Effector memory CD4-positive, alpha-beta T cell (primary cell): ENCODE results near the gene PRKCQ.
"Not testable (repeated sequence)": the region's sequence is repeated elsewhere in the genome, so short reads cannot be mapped to it uniquely, and the experiment has no call there.

Experiments
- DNase-seq, 3 donors: peaks; one replicate each; pipeline ENCODE4 v3.0.0-alpha.2; 2020
- H3K27ac ChIP-seq: 2 replicates; pipeline ENCODE4 v1.7.0; 2013; ENCODE audit warnings: mild to moderate bottlenecking, low read length, moderate library complexity; ENCODE audit not compliant: insufficient read depth, poor library complexity, severe bottlenecking
- H3K27me3 ChIP-seq: replicated peaks from 2 replicates; pipeline ENCODE4 v1.7.0; 2013; ENCODE audit warnings: mild to moderate bottlenecking, low read length; ENCODE audit not compliant: insufficient read depth, control insufficient read depth, poor library complexity, severe bottlenecking
- H3K36me3 ChIP-seq: 2 replicates; pipeline ENCODE4 v1.7.0; 2013; ENCODE audit warnings: mild to moderate bottlenecking, low read length, moderate library complexity; ENCODE audit not compliant: control insufficient read depth, insufficient read depth
- H3K4me1 ChIP-seq: 2 replicates; pipeline ENCODE4 v1.7.0; 2013; ENCODE audit warnings: low read length, mild to moderate bottlenecking; ENCODE audit not compliant: control insufficient read depth, insufficient read depth, poor library complexity, severe bottlenecking
- H3K4me3 ChIP-seq: 2 replicates; pipeline ENCODE4 v1.7.0; 2013; ENCODE audit warnings: low read length, low read depth, mild to moderate bottlenecking; ENCODE audit not compliant: insufficient read depth, poor library complexity, severe bottlenecking
- H3K9me3 ChIP-seq: 2 replicates; pipeline ENCODE4 v1.7.0; 2013; ENCODE audit warnings: mild to moderate bottlenecking, low read length, moderate library complexity; ENCODE audit not compliant: control insufficient read depth

The PRKCQ gene

DNA sequence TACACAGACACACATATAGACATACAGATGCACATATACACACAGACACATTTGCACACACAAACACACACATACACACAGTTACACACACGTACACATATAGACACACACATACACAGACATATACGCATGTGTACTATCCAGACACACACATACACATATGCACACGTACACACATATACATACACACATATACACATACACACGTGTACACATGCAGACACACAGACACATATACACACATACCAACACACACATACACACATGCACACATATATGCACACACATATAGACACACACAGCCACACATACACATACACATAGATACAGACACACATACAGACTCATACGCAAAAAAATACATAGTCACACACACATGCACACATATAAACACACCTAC is 193.1 kb downstream of the PRKCQ start:
- no peak for DNase-seq
- no peaks in the 10 kb centered on the region for H3K36me3 ChIP-seq
- H3K9me3 ChIP-seq, result peaks cover 5% of the 10 kb centered on the region
- no peaks in the 10 kb centered on the region for H3K4me1 ChIP-seq
- H3K4me3 ChIP-seq, result no peak overlapping the region
- no peak overlapping the region for H3K27ac ChIP-seq
- no peaks in the 10 kb centered on the region for H3K27me3 ChIP-seq

DNA sequence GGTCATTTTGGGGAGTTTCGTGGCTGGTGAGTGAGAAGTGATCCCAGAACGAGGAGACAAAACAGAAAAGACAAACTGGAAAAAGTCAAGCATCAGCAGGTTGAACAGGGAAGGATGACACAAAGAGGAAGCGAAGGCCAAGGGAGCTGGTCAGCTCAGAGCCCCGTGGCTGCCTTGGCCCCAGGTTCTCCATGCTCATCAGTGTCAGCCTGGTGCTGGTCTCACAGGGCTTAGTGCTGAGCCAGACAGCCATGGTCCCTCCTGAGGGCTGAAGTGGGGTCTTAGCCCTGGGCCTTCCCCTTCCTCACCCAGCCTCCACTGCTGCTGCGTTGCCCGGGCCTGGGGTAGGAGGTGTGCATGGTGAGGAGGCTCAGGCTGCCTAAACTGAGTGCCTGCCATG is 193.7 kb downstream of the PRKCQ start:
- H3K4me1 ChIP-seq, result no peaks in the 10 kb centered on the region
- peaks cover 5% of the 10 kb centered on the region for H3K9me3 ChIP-seq
- H3K27ac ChIP-seq, result no peak overlapping the region
- H3K4me3 ChIP-seq, result no peak overlapping the region
- H3K36me3 ChIP-seq, result no peaks in the 10 kb centered on the region
- no peaks in the 10 kb centered on the region for H3K27me3 ChIP-seq
- no peak for DNase-seq

DNA sequence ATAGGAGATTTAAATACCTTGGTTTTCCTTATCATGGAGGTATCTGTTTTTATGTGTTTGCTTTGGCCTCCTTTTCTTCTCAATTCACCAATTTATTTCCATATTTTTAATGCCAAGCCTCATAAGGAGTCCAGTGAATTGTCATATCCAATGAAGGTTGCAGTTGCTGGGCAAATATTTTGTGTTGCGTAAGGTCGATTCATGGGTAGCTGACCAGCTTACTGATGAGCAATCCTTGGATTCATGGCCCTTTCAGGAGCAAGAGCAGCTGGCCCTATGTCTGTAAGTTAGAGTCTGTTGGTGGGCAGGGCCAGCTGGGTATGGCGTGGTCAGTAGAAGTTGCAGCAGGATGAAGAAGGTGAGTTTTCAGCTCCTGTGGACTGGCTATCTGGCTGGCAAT is 194.4 kb downstream of the PRKCQ start:
- DNase-seq, result no peak
- Histone ChIP-seq H3K27ac (no peak overlapping the region), H3K4me3 (no peak overlapping the region), H3K9me3 (peaks cover 5% of the 10 kb centered on the region), H3K4me1 (no peaks in the 10 kb centered on the region), H3K27me3 (no peaks in the 10 kb centered on the region), H3K36me3 (no peaks in the 10 kb centered on the region)

DNA sequence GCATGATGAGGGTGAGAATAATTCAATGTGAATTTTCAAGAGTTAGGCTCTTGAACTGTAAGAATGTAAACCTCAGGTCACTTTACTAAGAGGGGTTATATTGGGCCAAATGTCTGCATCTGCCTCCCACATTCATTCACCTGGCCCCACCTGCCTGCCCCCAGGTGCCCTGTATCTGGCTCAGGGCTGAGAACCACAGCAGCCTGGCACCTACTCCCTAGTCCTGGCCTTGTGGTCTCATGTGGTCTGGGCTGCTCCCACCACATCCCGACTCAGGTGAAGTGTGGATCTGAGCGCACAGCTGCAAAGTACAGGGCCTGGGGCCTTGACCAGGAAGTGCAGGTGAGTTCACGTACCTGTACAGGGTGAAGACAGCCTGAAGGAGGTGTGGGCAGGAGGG is 195.2 kb downstream of the PRKCQ start:
- Histone ChIP-seq H3K9me3 (no peaks in the 10 kb centered on the region), H3K4me3 (no peak overlapping the region), H3K27me3 (no peaks in the 10 kb centered on the region), H3K4me1 (no peaks in the 10 kb centered on the region), H3K27ac (no peak overlapping the region), H3K36me3 (no peaks in the 10 kb centered on the region)
- DNase-seq, result no peak

DNA sequence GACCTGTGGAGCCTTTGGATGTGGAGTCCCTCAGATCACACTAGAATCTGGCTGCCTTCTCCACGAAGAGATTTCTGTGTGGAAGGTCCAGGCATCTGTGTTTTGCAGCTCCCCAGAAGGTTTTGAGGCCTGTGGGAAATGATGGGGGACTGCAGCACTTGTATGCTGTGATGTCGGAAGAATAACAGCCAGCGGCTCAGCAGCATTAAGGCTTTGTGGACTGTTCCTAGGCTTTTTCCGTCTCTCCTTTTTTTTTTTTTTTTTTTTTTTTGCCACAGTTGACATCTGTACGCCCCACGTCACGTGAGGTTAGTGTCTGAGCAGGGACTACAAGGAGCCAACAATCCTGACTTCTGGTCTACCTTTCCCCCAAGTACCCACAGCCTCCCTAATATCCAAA is 196.0 kb downstream of the PRKCQ start:
- no peaks in the 10 kb centered on the region for H3K36me3 ChIP-seq
- H3K27ac ChIP-seq, result no peak overlapping the region
- DNase-seq, result no peak
- no peak overlapping the region for H3K4me3 ChIP-seq
- no peaks in the 10 kb centered on the region for H3K9me3 ChIP-seq
- no peaks in the 10 kb centered on the region for H3K4me1 ChIP-seq
- H3K27me3 ChIP-seq, result no peaks in the 10 kb centered on the region

DNA sequence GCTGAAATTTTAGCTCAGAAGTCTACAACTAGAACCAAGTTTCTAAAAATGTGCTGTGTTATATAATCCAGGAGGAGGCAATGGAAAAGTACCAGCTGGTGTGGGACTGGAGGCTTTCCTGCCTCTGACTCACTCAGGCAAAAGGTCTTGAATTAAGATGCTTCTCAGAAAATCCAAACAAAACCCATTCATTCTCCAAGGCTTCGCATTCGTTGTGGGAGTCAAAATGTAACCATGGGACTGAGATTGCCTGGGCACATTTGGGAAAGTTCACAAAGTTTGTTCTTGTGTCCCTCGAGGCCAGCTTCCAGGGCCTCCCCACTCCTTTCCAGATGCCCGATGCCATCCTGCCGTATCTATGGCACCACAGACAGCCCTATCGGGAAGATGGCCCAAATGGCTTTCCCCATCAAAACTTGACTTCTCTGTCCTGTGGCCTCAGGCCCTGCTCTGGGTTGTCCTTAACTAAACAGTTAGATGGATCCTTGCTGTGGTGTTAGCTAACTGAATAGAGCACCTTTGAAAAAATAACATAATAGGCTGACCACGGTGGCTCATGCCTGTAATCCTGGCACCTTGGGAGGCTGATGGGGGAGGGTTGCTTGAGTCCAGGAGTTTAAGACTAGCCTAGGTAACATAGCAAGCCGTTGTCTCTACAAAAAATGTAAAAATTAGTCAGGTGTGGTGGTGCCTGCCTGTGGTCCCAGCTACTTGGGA is 196.8 kb downstream of the PRKCQ start:
- H3K4me3 ChIP-seq, result no peak overlapping the region

DNA sequence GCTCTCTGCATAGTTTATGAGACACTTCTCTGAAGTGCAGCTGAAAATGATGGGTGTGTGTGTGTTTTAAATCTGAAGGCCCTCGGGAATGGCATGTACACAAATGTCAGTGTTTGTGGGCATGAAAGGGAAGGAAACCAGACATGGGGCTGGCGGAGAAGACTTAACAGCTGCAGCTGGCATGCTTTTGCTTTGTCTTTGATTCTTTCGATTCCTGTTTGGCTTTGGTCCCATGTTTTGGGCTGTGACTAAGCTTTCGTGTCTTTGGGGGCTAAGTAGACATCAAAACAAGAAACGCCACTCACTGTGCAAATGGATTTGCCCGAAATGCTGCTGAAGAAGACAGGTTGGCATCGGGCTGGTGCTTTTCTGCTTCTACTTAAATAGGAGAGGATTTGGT is 198.0 kb downstream of the PRKCQ start:
- Histone ChIP-seq H3K27me3 (no peaks in the 10 kb centered on the region), H3K36me3 (no peaks in the 10 kb centered on the region), H3K4me3 (no peak overlapping the region), H3K9me3 (no peaks in the 10 kb centered on the region), H3K27ac (no peak overlapping the region), H3K4me1 (no peaks in the 10 kb centered on the region)
- no peak for DNase-seq

More for the DNA sequence above, 196.8 kb downstream of the PRKCQ start:
- Histone ChIP-seq H3K27me3 (no peaks in the 10 kb centered on the region), H3K36me3 (no peaks in the 10 kb centered on the region), H3K4me1 (no peaks in the 10 kb centered on the region), H3K9me3 (no peaks in the 10 kb centered on the region), H3K27ac (no peak overlapping the region)
- no peak for DNase-seq

DNA sequence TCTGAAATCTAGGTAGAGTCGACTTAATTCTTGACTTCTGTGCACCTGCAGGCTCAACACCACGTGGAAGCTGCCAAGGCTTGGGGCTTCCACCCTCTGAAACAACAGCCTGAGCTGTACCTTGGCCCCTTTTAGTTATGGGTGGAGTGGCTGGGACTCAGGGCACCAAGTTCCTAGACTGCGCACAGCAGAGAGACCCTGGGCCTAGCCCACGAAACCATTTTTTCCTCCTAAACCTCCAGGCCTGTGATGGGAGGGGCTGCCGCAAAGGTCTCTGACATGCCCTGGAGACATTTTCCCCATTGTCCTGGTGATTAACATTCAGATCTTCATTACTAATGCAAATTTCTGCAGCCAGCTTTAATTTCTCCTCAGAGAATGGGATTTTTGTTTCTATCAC is 199.6 kb downstream of the PRKCQ start:
- not testable (repeated sequence) for DNase-seq, H3K27ac ChIP-seq, H3K36me3 ChIP-seq, H3K4me1 ChIP-seq, H3K4me3 ChIP-seq, H3K9me3 ChIP-seq, H3K27me3 ChIP-seq

DNA sequence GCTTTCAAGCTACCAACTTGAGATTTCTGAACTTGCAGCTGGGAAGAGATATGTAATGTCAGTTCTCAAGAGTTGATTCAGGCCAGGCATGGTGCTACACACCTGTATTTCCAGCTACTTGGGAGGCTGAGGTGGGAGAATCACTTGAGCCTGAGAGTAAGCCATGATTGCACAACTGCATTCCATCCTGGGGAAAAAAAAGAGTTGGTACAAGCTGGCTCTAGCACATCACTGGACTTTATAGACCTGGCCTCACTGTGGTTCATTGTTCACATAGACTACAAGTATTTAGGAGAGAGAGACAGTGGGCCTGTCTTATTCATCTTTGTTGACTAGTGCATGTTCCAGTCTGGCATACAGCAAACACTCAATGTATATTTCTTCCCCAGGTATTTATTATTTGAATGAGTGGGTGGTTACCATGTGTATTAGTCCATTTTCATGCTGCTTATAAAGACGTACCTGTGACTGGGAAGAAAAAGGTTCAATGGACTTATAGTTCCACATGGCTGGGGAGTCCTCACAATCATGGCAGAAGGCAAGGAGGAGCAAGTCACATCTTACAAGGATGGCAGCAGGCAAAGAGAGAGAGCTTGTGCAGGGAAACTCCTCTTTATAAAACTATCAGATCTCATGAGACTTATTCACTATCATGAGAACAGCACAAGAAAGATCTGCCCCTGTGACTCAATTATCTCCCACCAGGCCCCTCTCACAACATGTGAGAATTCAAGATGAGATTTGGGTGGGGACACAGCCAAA is 200.9 kb downstream of the PRKCQ start:
- Histone ChIP-seq H3K27me3 (no peaks in the 10 kb centered on the region), H3K36me3 (no peaks in the 10 kb centered on the region), H3K4me3 (no peak overlapping the region), H3K4me1 (no peaks in the 10 kb centered on the region), H3K27ac (no peak overlapping the region), H3K9me3 (no peaks in the 10 kb centered on the region)
- no peak for DNase-seq
